ENCODE data around the gene F8A1.
"Not testable (repeated sequence)": the region's sequence is repeated elsewhere in the genome, so short reads cannot be mapped to it uniquely, and the experiment has no call there.

Gene F8A1

GRCh38 chrX:154886069-154886788 is at the start of gene F8A1:
Gene F8A1, plus strand, starts transcription at chrX:154886355. Its CDS starts 20 bp downstream, at chrX:154886375.
- not testable (repeated sequence) for H3K4me3 ChIP-seq (ENCODE audit: low read depth, low read length)

- no peak overlapping the region for H3K4me3 ChIP-seq (ENCODE audit: low read depth, low read length)
- peak; percentile 20; the same call in 1 of the 2 replicates for TF ChIP-seq CTCF (IDR thresholded peaks at IDR 0.05; ENCODE audit: borderline replicate concordance, insufficient read depth, low read depth, low read length)
These were observed 45.3 kb upstream of the F8A1 start for GRCh38 chrX:154840856-154841255.

GRCh38 chrX:154850957-154851611 is 35.1 kb upstream of the F8A1 start:
- no peak for TF ChIP-seq CTCF (IDR thresholded peaks at IDR 0.05; ENCODE audit: borderline replicate concordance, insufficient read depth, low read depth, low read length)
- no peak overlapping the region for H3K4me3 ChIP-seq (ENCODE audit: low read depth, low read length)

- no peak overlapping the region for H3K4me3 ChIP-seq (ENCODE audit: low read depth, low read length)
These were observed 30.9 kb upstream of the F8A1 start for GRCh38 chrX:154855256-154855655.

GRCh38 chrX:154868522-154868921 is 17.6 kb upstream of the F8A1 start:
- not testable (repeated sequence) for H3K4me3 ChIP-seq (ENCODE audit: low read depth, low read length)

More at GRCh38 chrX:154855256-154855655, 30.9 kb upstream of the F8A1 start:
- no peak for TF ChIP-seq CTCF (IDR thresholded peaks at IDR 0.05; ENCODE audit: borderline replicate concordance, insufficient read depth, low read depth, low read length)

- no peak for TF ChIP-seq CTCF (IDR thresholded peaks at IDR 0.05; ENCODE audit: borderline replicate concordance, insufficient read depth, low read depth, low read length)
These were observed 12.8 kb upstream of the F8A1 start for GRCh38 chrX:154873329-154873728.

GRCh38 chrX:154884069-154884468 is 2.1 kb upstream of the F8A1 start:
- H3K4me3 ChIP-seq (ENCODE audit: low read depth, low read length): not testable (repeated sequence)

More at GRCh38 chrX:154873329-154873728, 12.8 kb upstream of the F8A1 start:
- no peak overlapping the region for H3K4me3 ChIP-seq (ENCODE audit: low read depth, low read length)

GRCh38 chrX:154885057-154885456 is 1.1 kb upstream of the F8A1 start:
- not testable (repeated sequence) for H3K4me3 ChIP-seq (ENCODE audit: low read depth, low read length)

GRCh38 chrX:154885549-154885948 is 606 bp upstream of the F8A1 start:
- H3K4me3 ChIP-seq (ENCODE audit: low read depth, low read length): not testable (repeated sequence)

- H3K4me3 ChIP-seq (ENCODE audit: low read depth, low read length): not testable (repeated sequence)
These were observed 650 bp downstream of the F8A1 start for GRCh38 chrX:154886789-154887221.
